GM12873 (cell line): ENCODE results near the gene CAMSAP2.

Experiments
- TF ChIP-seq, protein P1 (sequence below): IDR thresholded peaks from 2 replicates; pipeline ENCODE4 v1.5.1; 2012; ENCODE audit warnings: low read depth, mild to moderate bottlenecking, moderate library complexity, low read length, control low read depth; ENCODE audit not compliant: insufficient read depth; ENCODE audit errors: missing control alignments

The CAMSAP2 gene

GRCh38 chr1:200872446-200873115 lies 133.9 kb downstream of the CAMSAP2 start, which contains the start of gene GPR25:
Gene GPR25, plus strand, starts transcription at chr1:200872981. Its CDS starts 57 bp downstream, at chr1:200873038.
- TF ChIP-seq, protein P1, sequence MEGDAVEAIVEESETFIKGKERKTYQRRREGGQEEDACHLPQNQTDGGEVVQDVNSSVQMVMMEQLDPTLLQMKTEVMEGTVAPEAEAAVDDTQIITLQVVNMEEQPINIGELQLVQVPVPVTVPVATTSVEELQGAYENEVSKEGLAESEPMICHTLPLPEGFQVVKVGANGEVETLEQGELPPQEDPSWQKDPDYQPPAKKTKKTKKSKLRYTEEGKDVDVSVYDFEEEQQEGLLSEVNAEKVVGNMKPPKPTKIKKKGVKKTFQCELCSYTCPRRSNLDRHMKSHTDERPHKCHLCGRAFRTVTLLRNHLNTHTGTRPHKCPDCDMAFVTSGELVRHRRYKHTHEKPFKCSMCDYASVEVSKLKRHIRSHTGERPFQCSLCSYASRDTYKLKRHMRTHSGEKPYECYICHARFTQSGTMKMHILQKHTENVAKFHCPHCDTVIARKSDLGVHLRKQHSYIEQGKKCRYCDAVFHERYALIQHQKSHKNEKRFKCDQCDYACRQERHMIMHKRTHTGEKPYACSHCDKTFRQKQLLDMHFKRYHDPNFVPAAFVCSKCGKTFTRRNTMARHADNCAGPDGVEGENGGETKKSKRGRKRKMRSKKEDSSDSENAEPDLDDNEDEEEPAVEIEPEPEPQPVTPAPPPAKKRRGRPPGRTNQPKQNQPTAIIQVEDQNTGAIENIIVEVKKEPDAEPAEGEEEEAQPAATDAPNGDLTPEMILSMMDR, result no peak

GRCh38 chr1:200873116-200873670 lies 134.5 kb downstream of the CAMSAP2 start:
- TF ChIP-seq, protein P1, result no peak

DNA sequence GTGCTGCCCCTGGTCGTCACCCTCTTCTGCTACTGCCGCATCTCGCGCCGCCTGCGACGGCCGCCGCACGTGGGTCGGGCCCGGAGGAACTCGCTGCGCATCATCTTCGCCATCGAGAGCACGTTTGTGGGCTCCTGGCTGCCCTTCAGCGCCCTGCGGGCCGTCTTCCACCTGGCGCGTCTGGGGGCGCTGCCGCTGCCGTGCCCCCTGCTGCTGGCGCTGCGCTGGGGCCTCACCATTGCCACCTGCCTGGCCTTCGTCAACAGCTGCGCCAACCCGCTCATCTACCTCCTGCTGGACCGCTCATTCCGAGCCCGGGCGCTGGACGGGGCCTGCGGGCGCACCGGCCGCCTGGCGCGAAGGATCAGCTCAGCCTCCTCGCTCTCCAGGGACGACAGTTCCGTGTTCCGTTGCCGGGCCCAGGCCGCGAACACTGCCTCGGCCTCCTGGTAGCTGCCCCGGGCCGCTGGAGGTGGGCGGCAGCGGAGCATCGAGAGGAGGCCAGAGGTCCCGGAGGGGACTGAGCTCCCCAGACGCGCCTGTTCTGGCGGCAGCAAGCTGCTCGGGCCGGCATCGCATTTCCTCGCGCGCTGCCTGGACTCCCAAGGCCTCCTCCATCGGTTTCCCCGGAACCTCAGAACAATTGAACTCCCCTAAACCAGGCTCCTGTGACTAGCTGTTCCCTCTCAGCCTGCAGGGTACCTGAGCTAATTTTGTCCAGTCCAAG lies 135.1 kb downstream of the CAMSAP2 start:
- TF ChIP-seq, protein P1, result peak; percentile 9

- TF ChIP-seq, protein P1, result no peak
Observed at GRCh38 chr1:200874694-200875093, 136.0 kb downstream of the CAMSAP2 start.

- TF ChIP-seq, protein P1, result no peak
Observed at GRCh38 chr1:200875416-200875815, 136.7 kb downstream of the CAMSAP2 start.

DNA sequence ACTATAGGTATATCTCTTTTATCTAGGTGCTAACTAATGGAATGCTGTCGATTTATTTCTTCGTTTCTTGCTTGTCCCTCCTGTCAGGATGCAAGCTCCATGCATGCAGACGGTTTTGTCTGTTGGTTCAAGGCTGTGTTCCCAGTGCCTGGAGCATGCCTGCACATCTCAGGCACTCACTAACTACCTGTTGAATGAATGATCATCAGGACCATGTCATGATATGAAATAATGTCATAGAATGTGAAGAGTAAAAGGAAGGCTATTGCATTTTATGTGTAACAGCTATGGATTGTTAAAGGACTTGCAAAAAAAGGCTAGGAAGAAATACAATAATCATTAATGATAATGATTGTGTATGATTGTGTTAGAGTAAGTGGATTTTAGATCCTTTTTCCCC lies 138.3 kb downstream of the CAMSAP2 start:
- TF ChIP-seq, protein P1, result no peak

DNA sequence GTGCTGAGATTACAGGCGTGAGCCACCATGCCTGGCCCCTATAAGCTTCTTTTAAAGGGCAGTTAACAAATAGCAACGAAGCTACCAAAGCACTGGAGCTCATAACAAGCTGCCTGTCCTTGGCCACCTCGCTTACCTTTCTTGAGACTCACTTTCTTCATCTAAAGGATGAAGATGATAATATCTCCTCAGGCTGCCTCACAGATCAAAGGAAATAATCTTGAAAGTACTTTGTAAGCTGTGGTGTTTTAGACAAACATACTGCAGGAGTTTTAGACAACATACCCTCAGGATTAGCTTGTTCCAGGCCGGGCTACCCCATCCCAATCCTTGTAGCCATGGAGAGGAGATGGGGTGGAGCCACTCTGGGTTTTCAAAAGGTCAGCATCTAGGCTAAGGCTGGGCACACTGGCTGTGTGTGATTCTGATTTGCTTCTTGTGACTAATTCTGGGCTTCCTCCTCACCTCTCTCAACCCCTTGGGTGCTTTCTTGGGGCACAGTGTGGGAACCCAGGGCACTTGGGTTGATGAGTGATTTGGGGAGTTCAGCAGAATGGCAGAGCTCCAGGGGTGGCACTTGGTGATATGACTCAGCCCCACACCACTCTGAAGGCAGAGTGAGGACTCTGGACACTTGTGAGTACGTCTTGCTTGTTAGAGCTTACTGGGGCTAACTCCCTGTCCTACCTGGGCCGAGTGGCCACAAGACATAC lies 139.3 kb downstream of the CAMSAP2 start:
- TF ChIP-seq, protein P1, result no peak
